ENCODE measurements around the gene TRIM69.
A peak's percentile ranks its signal among the peaks of the same experiment; 100 is the strongest.
"Not testable (repeated sequence)": the region's sequence is repeated elsewhere in the genome, so short reads cannot be mapped to it uniquely, and the experiment has no call there.

The TRIM69 gene

GRCh38 chr15:44716983-44717602, 19.2 kb upstream of the TRIM69 start:
- DNase-seq: no peak

- DNase-seq: no peak
These were observed 18.0 kb upstream of the TRIM69 start for GRCh38 chr15:44718180-44718926.

- no peak for DNase-seq
These were observed 17.4 kb upstream of the TRIM69 start for GRCh38 chr15:44718927-44719292.

- peak; percentile 60 for DNase-seq
These were observed 16.9 kb upstream of the TRIM69 start for GRCh38 chr15:44719293-44719999.

- not testable (repeated sequence) for DNase-seq
These were observed 16.3 kb upstream of the TRIM69 start for GRCh38 chr15:44720000-44720435.

GRCh38 chr15:44720460-44721176, 15.7 kb upstream of the TRIM69 start:
- no peak for DNase-seq

- DNase-seq: peak; percentile 22
These were observed 14.3 kb upstream of the TRIM69 start for GRCh38 chr15:44722011-44722410.

GRCh38 chr15:44726136-44726535, 10.2 kb upstream of the TRIM69 start:
- peak; percentile 82 for DNase-seq

GRCh38 chr15:44726568-44727484, 9.5 kb upstream of the TRIM69 start:
- DNase-seq: peak; percentile 88

- DNase-seq: no peak
These were observed 8.7 kb upstream of the TRIM69 start for GRCh38 chr15:44727485-44728231.

- DNase-seq: not testable (repeated sequence)
These were observed 8.1 kb upstream of the TRIM69 start for GRCh38 chr15:44728232-44728575.

- DNase-seq: peak; percentile 94
These were observed 7.5 kb upstream of the TRIM69 start for GRCh38 chr15:44728576-44729407.

GRCh38 chr15:44729408-44730127, 6.8 kb upstream of the TRIM69 start:
- peak; percentile 38 for DNase-seq

- no peak for DNase-seq
These were observed 1.4 kb upstream of the TRIM69 start for GRCh38 chr15:44734839-44735481.

- no peak for DNase-seq
These were observed 697 bp upstream of the TRIM69 start for GRCh38 chr15:44735482-44736180.

- DNase-seq: peak; percentile 38
These were observed 2.1 kb downstream of the TRIM69 start for GRCh38 chr15:44738340-44738984.

GRCh38 chr15:44739222-44739847, 3.0 kb downstream of the TRIM69 start:
- not testable (repeated sequence) for DNase-seq

GRCh38 chr15:44743454-44743853, 7.1 kb downstream of the TRIM69 start:
- DNase-seq: not testable (repeated sequence)
